HG02852 (cell line): Measurements from ENCODE around the gene NTRK2.
A peak's percentile ranks its signal among the peaks of the same experiment; 100 is the strongest.

Experiments used
- ATAC-seq: cut with Tn5 transposase; IDR thresholded peaks from one replicate; pipeline ENCODE4 v1.9.1; 2021; ENCODE audit warnings: mild to moderate bottlenecking, moderate library complexity; ENCODE audit not compliant: unreplicated experiment

The NTRK2 gene

GRCh38 chr9:84731696-84732095 lies 62.2 kb downstream of the NTRK2 start:
- no peak for ATAC-seq

- ATAC-seq: no peak
These were observed 66.6 kb downstream of the NTRK2 start for GRCh38 chr9:84736081-84736480.

GRCh38 chr9:84736536-84736935 lies 67.0 kb downstream of the NTRK2 start:
- no peak for ATAC-seq

GRCh38 chr9:84738353-84738752 lies 68.8 kb downstream of the NTRK2 start:
- no peak for ATAC-seq

- ATAC-seq: no peak
These were observed 72.7 kb downstream of the NTRK2 start for GRCh38 chr9:84742261-84742660.

- ATAC-seq: peak; percentile 63
These were observed 74.7 kb downstream of the NTRK2 start for GRCh38 chr9:84744195-84744594.

GRCh38 chr9:84744726-84745125 lies 75.2 kb downstream of the NTRK2 start:
- ATAC-seq: no peak

GRCh38 chr9:84748112-84748511 lies 78.6 kb downstream of the NTRK2 start:
- ATAC-seq: peak; percentile 55

- no peak for ATAC-seq
These were observed 80.8 kb downstream of the NTRK2 start for GRCh38 chr9:84750152-84750865.

GRCh38 chr9:84751921-84752320 lies 82.4 kb downstream of the NTRK2 start:
- ATAC-seq: no peak

- no peak for ATAC-seq
These were observed 84.9 kb downstream of the NTRK2 start for GRCh38 chr9:84754461-84754860.

- ATAC-seq: no peak
These were observed 85.4 kb downstream of the NTRK2 start for GRCh38 chr9:84754881-84755280.

GRCh38 chr9:84755380-84755779 lies 85.9 kb downstream of the NTRK2 start:
- ATAC-seq: no peak

- no peak for ATAC-seq
These were observed 86.6 kb downstream of the NTRK2 start for GRCh38 chr9:84756171-84756570.

- ATAC-seq: no peak
These were observed 87.2 kb downstream of the NTRK2 start for GRCh38 chr9:84756731-84757130.

GRCh38 chr9:84758817-84759216 lies 89.3 kb downstream of the NTRK2 start:
- ATAC-seq: peak; percentile 8

- ATAC-seq: peak; percentile 82
These were observed 89.8 kb downstream of the NTRK2 start for GRCh38 chr9:84759300-84759750.

- no peak for ATAC-seq
These were observed 90.3 kb downstream of the NTRK2 start for GRCh38 chr9:84759804-84760203.

GRCh38 chr9:84761137-84761808 lies 91.7 kb downstream of the NTRK2 start:
- ATAC-seq: no peak

- no peak for ATAC-seq
These were observed 103.0 kb downstream of the NTRK2 start for GRCh38 chr9:84772511-84772910.

- no peak for ATAC-seq
These were observed 103.5 kb downstream of the NTRK2 start for GRCh38 chr9:84773022-84773421.

GRCh38 chr9:84775056-84775643 lies 105.6 kb downstream of the NTRK2 start:
- ATAC-seq: no peak
